Neural progenitor cell (in vitro differentiated cells): Measurements from ENCODE around the gene AKT1. TPM values are rescaled to one million over a fixed set of nuclear protein-coding genes. Genes with fewer than 3 reads are reported as not detected.

Experiments
- DNase-seq: peaks from one replicate; pipeline ENCODE4 v3.0.0-alpha.2; 2016; ENCODE audit warnings: low spot score
- H2AFZ ChIP-seq: fragments of 200-600 bp; sonication (generic); replicated peaks from 2 replicates; pipeline ENCODE4 v1.6.1; 2016; ENCODE audit warnings: antibody characterized with exemption
- H3F3A ChIP-seq: fragments of 200-600 bp; sonication (generic); 2 replicates; pipeline ENCODE4 v1.6.1; 2016; ENCODE audit warnings: antibody characterized with exemption, low read depth
- H3K27ac ChIP-seq: fragments of 200-600 bp; sonication (generic); 2 replicates; pipeline ENCODE4 v1.5.1; 2016; ENCODE audit warnings: mild to moderate bottlenecking
- H3K27me3 ChIP-seq: fragments of 200-600 bp; sonication (generic); 2 replicates; pipeline ENCODE4 v1.6.1; 2016; ENCODE audit warnings: mild to moderate bottlenecking, moderate library complexity
- H3K36me3 ChIP-seq: fragments of 200-600 bp; sonication (generic); 2 replicates; pipeline ENCODE4 v1.5.1; 2016
- H3K4me1 ChIP-seq: fragments of 200-600 bp; sonication (generic); 2 replicates; pipeline ENCODE4 v1.6.1; 2016; ENCODE audit warnings: mixed run types
- H3K4me2 ChIP-seq: fragments of 200-600 bp; sonication (generic); 2 replicates; pipeline ENCODE4 v1.6.1; 2016
- H3K4me3 ChIP-seq: fragments of 200-600 bp; sonication (generic); 2 replicates; pipeline ENCODE4 v1.5.1; 2016
- H3K79me2 ChIP-seq: fragments of 200-600 bp; sonication (generic); 2 replicates; pipeline ENCODE4 v1.6.1; 2016; ENCODE audit warnings: low read depth
- H3K9ac ChIP-seq: fragments of 200-600 bp; sonication (generic); 2 replicates; pipeline ENCODE4 v1.6.1; 2016
- H3K9me3 ChIP-seq: fragments of 200-600 bp; sonication (generic); 2 replicates; pipeline ENCODE4 v1.5.1; 2016; ENCODE audit warnings: low read depth
- H4K20me1 ChIP-seq: fragments of 200-600 bp; sonication (generic); 2 replicates; pipeline ENCODE4 v1.6.1; 2016; ENCODE audit warnings: low read depth
- H3K27ac Mint-ChIP-seq: 3 replicates; pipeline ENCODE4 v1.8.0; 2021; ENCODE audit warnings: mixed read lengths
- H3K27me3 Mint-ChIP-seq: 2 replicates; pipeline ENCODE4 v1.8.0; 2022; ENCODE audit warnings: low read depth, mild to moderate bottlenecking, inconsistent platforms, moderate library complexity, mixed read lengths; ENCODE audit not compliant: insufficient read depth
- H3K36me3 Mint-ChIP-seq: 3 replicates; pipeline ENCODE4 v1.8.0; 2021; ENCODE audit warnings: mixed read lengths
- H3K4me1 Mint-ChIP-seq: 3 replicates; pipeline ENCODE4 v1.8.0; 2021; ENCODE audit warnings: mixed read lengths
- H3K4me3 Mint-ChIP-seq: 3 replicates; pipeline ENCODE4 v1.8.0; 2021; ENCODE audit warnings: mild to moderate bottlenecking, moderate library complexity, mixed read lengths
- H3K9me3 Mint-ChIP-seq: 3 replicates; pipeline ENCODE4 v1.8.0; 2020; ENCODE audit warnings: mixed read lengths
- CTCF ChIP-seq: fragments of 200-600 bp; sonication (generic); IDR thresholded peaks from 2 replicates; pipeline ENCODE4 v1.5.1; 2017; ENCODE audit warnings: antibody characterized with exemption, mild to moderate bottlenecking
- EZH2 ChIP-seq: fragments of 200-600 bp; sonication (generic); IDR thresholded peaks from 2 replicates; pipeline ENCODE4 v1.6.1; 2017; ENCODE audit warnings: antibody characterized with exemption, mild to moderate bottlenecking, moderate library complexity
- EZH2phosphoT487 ChIP-seq: fragments of 200-600 bp; sonication (generic); IDR thresholded peaks from 2 replicates; pipeline ENCODE4 v1.6.1; 2017; ENCODE audit warnings: antibody characterized with exemption
- total RNA-seq: library from RNA; depleted of rRNA; stranded (reverse); fragments of >200 nt; gene quantifications from 2 replicates; pipeline ENCODE4 v1.2.3, GENCODE V29; 2015; ENCODE audit warnings: low replicate concordance

AKT1 gene
- total RNA-seq, 1 donor from 2014 or later: 67.2 TPM

- Histone ChIP-seq H2AFZ (no peak overlapping the region), H3K9me3 (no peaks in the 10 kb centered on the region), H3K27ac (no peak overlapping the region), H3F3A (peaks cover 14% of the 10 kb centered on the region), H3K4me1 (peaks cover 6% of the 10 kb centered on the region), H4K20me1 (no peaks in the 10 kb centered on the region), H3K79me2 (peaks cover 9% of the 10 kb centered on the region), H3K4me2 (no peak overlapping the region), H3K36me3 (no peaks in the 10 kb centered on the region), H3K4me3 (no peak overlapping the region), H3K27me3 (peaks cover 4% of the 10 kb centered on the region), H3K9ac (no peak overlapping the region)
- Mint-ChIP-seq H3K4me3 (no peak overlapping the region), H3K9me3 (peaks cover 2% of the 10 kb centered on the region), H3K27me3 (peaks cover 5% of the 10 kb centered on the region), H3K4me1 (peaks cover 14% of the 10 kb centered on the region), H3K27ac (no peak overlapping the region), H3K36me3 (peaks cover 5% of the 10 kb centered on the region)
- TF ChIP-seq CTCF: no peak
- TF ChIP-seq EZH2phosphoT487: no peak
- DNase-seq: no peak
Observed at GRCh38 chr14:104819361-104819781, 23.8 kb upstream of the AKT1 start.

- Histone ChIP-seq H3F3A (peaks cover 20% of the 10 kb centered on the region), H3K9me3 (no peaks in the 10 kb centered on the region), H2AFZ (no peak overlapping the region), H3K9ac (no peak overlapping the region), H3K27ac (no peak overlapping the region), H3K4me3 (no peak overlapping the region), H3K4me1 (peaks cover 6% of the 10 kb centered on the region), H3K79me2 (peaks cover 9% of the 10 kb centered on the region), H4K20me1 (no peaks in the 10 kb centered on the region), H3K36me3 (no peaks in the 10 kb centered on the region), H3K27me3 (no peaks in the 10 kb centered on the region), H3K4me2 (no peak overlapping the region)
- Mint-ChIP-seq H3K27me3 (peaks cover 2% of the 10 kb centered on the region), H3K4me3 (no peak overlapping the region), H3K9me3 (no peaks in the 10 kb centered on the region), H3K4me1 (peaks cover 19% of the 10 kb centered on the region), H3K36me3 (peaks cover 5% of the 10 kb centered on the region), H3K27ac (no peak overlapping the region)
- no peak for DNase-seq
- TF ChIP-seq CTCF: no peak
- no peak for TF ChIP-seq EZH2phosphoT487
- TF ChIP-seq EZH2: no peak
Observed at GRCh38 chr14:104818714-104819161, 23.2 kb upstream of the AKT1 start.

GRCh38 chr14:104817930-104818713, 22.6 kb upstream of the AKT1 start:
- Mint-ChIP-seq H3K27me3 (peaks cover 2% of the 10 kb centered on the region), H3K27ac (no peak overlapping the region)
- TF ChIP-seq CTCF (no peak), EZH2 (no peak), EZH2phosphoT487 (no peak)

More at GRCh38 chr14:104817930-104818713, 22.6 kb upstream of the AKT1 start:
- Mint-ChIP-seq H3K9me3 (no peaks in the 10 kb centered on the region), H3K4me3 (peak overlapping the region; percentile 24), H3K4me1 (peaks cover 19% of the 10 kb centered on the region), H3K36me3 (peaks cover 4% of the 10 kb centered on the region)
- Histone ChIP-seq H3K4me1 (peaks cover 6% of the 10 kb centered on the region), H2AFZ (no peak overlapping the region), H3F3A (peaks cover 24% of the 10 kb centered on the region), H4K20me1 (no peaks in the 10 kb centered on the region), H3K9ac (no peak overlapping the region), H3K4me3 (no peak overlapping the region), H3K4me2 (no peak overlapping the region), H3K36me3 (no peaks in the 10 kb centered on the region), H3K79me2 (peaks cover 9% of the 10 kb centered on the region), H3K27me3 (no peaks in the 10 kb centered on the region), H3K9me3 (no peaks in the 10 kb centered on the region), H3K27ac (no peak overlapping the region)
- no peak for DNase-seq
